Smooth muscle cell (in vitro differentiated cells): ENCODE results near the gene BNC2. TPM values are rescaled to one million over a fixed set of nuclear protein-coding genes. Genes with fewer than 3 reads are reported as not detected.
A peak's percentile ranks its signal among the peaks of the same experiment; 100 is the strongest.

Experiments used
- DNase-seq: peaks from one replicate; lab custom pipeline; 2025; ENCODE audit not compliant: unreplicated experiment; lab: John Stamatoyannopoulos, UW
- H2AFZ ChIP-seq: fragments of 200-600 bp; sonication (generic); 2 replicates; pipeline ENCODE4 v1.6.0; 2016; ENCODE audit warnings: antibody characterized with exemption, low read depth, mild to moderate bottlenecking
- H3F3A ChIP-seq: fragments of 200-600 bp; sonication (generic); 2 replicates; pipeline ENCODE4 v1.6.0; 2017; ENCODE audit warnings: antibody characterized with exemption, low read depth
- H3K27ac ChIP-seq: fragments of 200-600 bp; sonication (generic); 2 replicates; pipeline ENCODE4 v1.5.1; 2016; ENCODE audit warnings: low read depth, mild to moderate bottlenecking
- H3K27me3 ChIP-seq: fragments of 200-600 bp; sonication (generic); 2 replicates; pipeline ENCODE4 v1.6.1; 2016; ENCODE audit warnings: low read depth, mild to moderate bottlenecking
- H3K36me3 ChIP-seq: fragments of 200-600 bp; sonication (generic); 2 replicates; pipeline ENCODE4 v1.5.1; 2016; ENCODE audit warnings: low read depth
- H3K4me1 ChIP-seq: fragments of 200-600 bp; sonication (generic); 2 replicates; pipeline ENCODE4 v1.5.1; 2016; ENCODE audit warnings: low read depth
- H3K4me2 ChIP-seq: fragments of 200-600 bp; sonication (generic); 2 replicates; pipeline ENCODE4 v1.6.0; 2016; ENCODE audit warnings: mild to moderate bottlenecking
- H3K4me3 ChIP-seq: fragments of 200-600 bp; sonication (generic); 2 replicates; pipeline ENCODE4 v1.5.1; 2016; ENCODE audit warnings: mild to moderate bottlenecking
- H3K79me2 ChIP-seq: fragments of 200-600 bp; sonication (generic); 2 replicates; pipeline ENCODE4 v1.6.0; 2016; ENCODE audit warnings: low read depth, mild to moderate bottlenecking
- H3K9ac ChIP-seq: fragments of 200-600 bp; sonication (generic); 2 replicates; pipeline ENCODE4 v1.6.0; 2016; ENCODE audit warnings: low read depth
- H3K9me3 ChIP-seq: fragments of 200-600 bp; sonication (generic); replicated peaks from 2 replicates; pipeline ENCODE4 v1.5.1; 2016; ENCODE audit warnings: low read depth
- H4K20me1 ChIP-seq: fragments of 200-600 bp; sonication (generic); 2 replicates; pipeline ENCODE4 v1.6.0; 2016; ENCODE audit warnings: low read depth
- CTCF ChIP-seq: fragments of 200-600 bp; sonication (generic); IDR thresholded peaks from 2 replicates; pipeline ENCODE4 v1.5.1; 2017; ENCODE audit warnings: borderline replicate concordance, mild to moderate bottlenecking, antibody characterized with exemption; ENCODE audit not compliant: insufficient read depth, poor library complexity, severe bottlenecking
- WGBS: methylation state at CpG from one replicate; pipeline ENCODE4 v1.1.7; 2016; ENCODE audit warnings: low lambda C conversion rate; 5-methylcytosine and 5-hydroxymethylcytosine counted together
- polyA plus RNA-seq: library from polyadenylated mRNA; unstranded; fragments of >200 nt; fragmentation: Nextera tagmentation; extraction: Ambion mirVana; gene quantifications from 2 replicates; pipeline ENCODE4 v1.2.1, GENCODE V29; 2016
- total RNA-seq: library from RNA; depleted of rRNA; stranded (reverse); fragments of >200 nt; gene quantifications from 2 replicates; pipeline ENCODE4 v1.2.3, GENCODE V29; 2014

Gene BNC2
- total and polyA plus RNA-seq, 2 experiments from 2014 or later: 11.6 to 13.5 TPM

- DNase-seq: no peak
- no peaks in the 10 kb centered on the region for H3F3A ChIP-seq
These were observed 97.4 kb downstream of the BNC2 start for GRCh38 chr9:16773116-16773515.

GRCh38 chr9:16771356-16771755 lies 99.1 kb downstream of the BNC2 start:
- DNase-seq: no peak
- Histone ChIP-seq H3K4me1 (no peaks in the 10 kb centered on the region), H3K79me2 (peaks cover 6% of the 10 kb centered on the region), H3K4me3 (no peak overlapping the region), H2AFZ (no peak overlapping the region), H3F3A (no peaks in the 10 kb centered on the region), H3K27me3 (no peaks in the 10 kb centered on the region), H4K20me1 (no peaks in the 10 kb centered on the region), H3K27ac (no peak overlapping the region), H3K9ac (no peak overlapping the region), H3K9me3 (no peaks in the 10 kb centered on the region), H3K4me2 (peak overlapping the region; percentile 50), H3K36me3 (no peaks in the 10 kb centered on the region)
- 26% methylated on average over 1 of the region's 1 CpG for WGBS
- TF ChIP-seq CTCF: no peak

More at GRCh38 chr9:16773116-16773515, 97.4 kb downstream of the BNC2 start:
- no peak overlapping the region for H3K27ac ChIP-seq
- H3K4me2 ChIP-seq: no peak overlapping the region
- 89% methylated on average over 4 of the region's 4 CpGs for WGBS
- H3K9me3 ChIP-seq: no peaks in the 10 kb centered on the region
- no peak overlapping the region for H3K4me3 ChIP-seq
- peaks cover 6% of the 10 kb centered on the region for H3K79me2 ChIP-seq
- no peaks in the 10 kb centered on the region for H3K36me3 ChIP-seq
- no peaks in the 10 kb centered on the region for H4K20me1 ChIP-seq
- H2AFZ ChIP-seq: no peak overlapping the region
- H3K4me1 ChIP-seq: no peaks in the 10 kb centered on the region
- no peak overlapping the region for H3K9ac ChIP-seq
- no peaks in the 10 kb centered on the region for H3K27me3 ChIP-seq
- TF ChIP-seq CTCF: no peak

- no peaks in the 10 kb centered on the region for H3K27me3 ChIP-seq
- H3K9me3 ChIP-seq: no peaks in the 10 kb centered on the region
- H3K4me1 ChIP-seq: no peaks in the 10 kb centered on the region
- no peak for TF ChIP-seq CTCF
- no peaks in the 10 kb centered on the region for H4K20me1 ChIP-seq
- no peaks in the 10 kb centered on the region for H3K36me3 ChIP-seq
- peaks cover 4% of the 10 kb centered on the region for H3K79me2 ChIP-seq
- no peak overlapping the region for H2AFZ ChIP-seq
- no peaks in the 10 kb centered on the region for H3F3A ChIP-seq
- no peak overlapping the region for H3K4me2 ChIP-seq
- no peak overlapping the region for H3K4me3 ChIP-seq
- no peak for DNase-seq
- WGBS: 93% methylated on average over 5 of the region's 5 CpGs
- H3K9ac ChIP-seq: no peak overlapping the region
- H3K27ac ChIP-seq: no peak overlapping the region
These were observed 101.2 kb downstream of the BNC2 start for GRCh38 chr9:16769291-16769690.

- Histone ChIP-seq H4K20me1 (no peaks in the 10 kb centered on the region), H3K9me3 (no peaks in the 10 kb centered on the region), H3K4me3 (no peak overlapping the region), H3K4me1 (no peaks in the 10 kb centered on the region), H3K36me3 (no peaks in the 10 kb centered on the region), H3K27ac (no peak overlapping the region), H3K9ac (no peak overlapping the region), H3K27me3 (no peaks in the 10 kb centered on the region), H3K79me2 (no peaks in the 10 kb centered on the region), H3F3A (no peaks in the 10 kb centered on the region), H2AFZ (no peak overlapping the region), H3K4me2 (no peak overlapping the region)
- no peak for DNase-seq
- 87% methylated on average over 6 of the region's 6 CpGs for WGBS
- TF ChIP-seq CTCF: no peak
These were observed 101.7 kb downstream of the BNC2 start for GRCh38 chr9:16768816-16769215.
